ENCODE results near the gene NPEPL1.

DNA sequence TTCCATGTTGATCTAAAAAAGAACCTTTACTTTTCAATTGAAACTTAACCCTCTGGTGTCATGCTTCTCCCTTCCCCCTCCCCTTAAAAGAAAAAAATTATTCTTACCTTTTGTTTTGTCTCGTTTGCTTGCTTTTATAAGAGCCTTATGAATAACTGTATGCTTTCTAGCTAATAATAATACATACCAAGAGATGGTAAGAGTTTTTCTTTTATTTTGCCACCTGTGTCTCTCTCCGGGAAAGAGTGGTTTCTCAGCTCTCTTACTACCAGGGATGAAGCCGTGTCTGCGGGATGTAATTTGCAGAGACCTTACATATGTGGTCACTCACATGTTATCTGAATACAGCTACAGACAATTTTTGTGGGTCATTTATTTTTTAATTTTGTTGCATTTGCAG lies 33.8 kb upstream of the NPEPL1 start:
- TF ChIP-seq POLR2A (IDR thresholded peaks at IDR 0.05; ENCODE audit: low read length) (no peak), GATA1 (IDR thresholded peaks at IDR 0.05; ENCODE audit: low read depth, low read length) (no peak)
